HL-60 (cell line): ENCODE data around the gene MLLT6.
A peak's percentile ranks its signal among the peaks of the same experiment; 100 is the strongest.

ENCODE experiments used
- DNase-seq, 2 experiments: peaks; one replicate each; pipeline ENCODE4 v3.0.0-alpha.2; 2010 to 2020; ENCODE audit warnings: low read depth in 1 of 2, low spot score in 1 of 2
- H3K27ac ChIP-seq: fragments of 250-450 bp; sonication (Bioruptor Pico); replicated peaks from 2 replicates; pipeline ENCODE4 v1.5.1; 2020; ENCODE audit warnings: mild to moderate bottlenecking, moderate library complexity
- H3K27me3 ChIP-seq: fragments of 250-450 bp; sonication (Bioruptor Pico); 2 replicates; pipeline ENCODE4 v1.5.1; 2021; ENCODE audit warnings: mild to moderate bottlenecking, moderate library complexity; ENCODE audit not compliant: insufficient read depth, poor library complexity, severe bottlenecking
- H3K4me3 ChIP-seq: replicated peaks from 2 replicates; pipeline ENCODE4 v1.5.1; 2011; ENCODE audit warnings: mild to moderate bottlenecking, control low read depth, low read length; ENCODE audit not compliant: insufficient read depth
- GABPA ChIP-seq: IDR thresholded peaks from 2 replicates; pipeline ENCODE4 v1.6.1; 2012; ENCODE audit warnings: low read depth
- POLR2AphosphoS5 ChIP-seq: IDR thresholded peaks from 2 replicates; pipeline ENCODE4 v1.6.1; 2012; ENCODE audit warnings: low read depth
- REST ChIP-seq: IDR thresholded peaks from 2 replicates; pipeline ENCODE4 v1.6.1; 2012; ENCODE audit warnings: low read depth; ENCODE audit not compliant: insufficient replicate concordance
- SPI1 ChIP-seq: IDR thresholded peaks from 2 replicates; pipeline ENCODE4 v1.6.1; 2012; ENCODE audit warnings: low read depth, mild to moderate bottlenecking, borderline replicate concordance
- TF ChIP-seq, protein P1 (sequence below): IDR thresholded peaks from one replicate; pipeline ENCODE4 v1.5.1; 2011; ENCODE audit warnings: low read length, control low read depth, inconsistent platforms; ENCODE audit not compliant: insufficient read depth

Gene MLLT6

DNA sequence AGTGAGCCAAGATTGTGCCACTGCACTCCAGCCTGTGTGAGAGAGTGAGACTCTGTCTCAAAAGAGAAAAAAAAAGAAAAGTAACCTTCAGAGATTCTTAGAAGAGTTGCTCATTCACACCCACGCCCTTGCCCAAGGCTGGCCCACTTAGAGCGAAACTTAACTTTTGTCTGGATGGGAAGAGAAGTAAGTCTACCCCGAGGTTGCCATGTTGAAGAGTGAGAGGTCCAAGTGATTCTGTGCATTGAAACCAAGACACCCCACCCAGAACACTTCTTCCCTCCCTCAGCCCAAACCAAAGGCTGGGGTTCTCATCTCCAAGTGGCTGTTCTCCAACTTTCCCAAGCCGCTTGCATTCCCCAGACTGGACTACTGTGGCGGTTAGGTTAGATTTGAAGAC is 22.7 kb downstream of the MLLT6 start:
- no peaks in the 10 kb centered on the region for H3K27me3 ChIP-seq

DNA sequence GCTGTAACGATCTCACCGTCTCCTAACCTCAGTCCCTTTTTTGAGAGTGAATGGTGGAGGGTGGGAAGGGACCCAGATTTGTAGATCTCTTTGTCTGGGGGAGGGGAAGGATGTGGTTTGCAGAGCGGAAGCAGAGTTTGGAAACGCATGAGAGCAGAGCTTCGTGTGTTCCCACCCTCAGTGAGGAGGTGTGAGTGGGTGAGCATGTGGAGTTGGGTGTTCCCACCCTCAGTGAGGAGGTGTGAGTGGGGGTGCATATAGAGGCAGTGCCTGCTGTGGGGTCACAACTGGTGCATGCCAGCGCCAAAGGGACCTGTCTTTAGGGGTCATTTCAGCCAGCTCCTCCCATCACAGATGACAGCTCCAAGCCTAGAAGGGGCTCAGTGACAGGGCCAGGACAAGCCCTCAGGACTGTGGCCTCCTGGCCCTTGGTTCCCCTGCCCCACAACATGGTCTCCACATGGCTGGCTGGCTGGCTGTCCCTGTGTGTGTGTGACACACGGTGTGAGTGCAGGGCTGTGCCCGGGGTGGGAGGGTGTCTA is 23.3 kb downstream of the MLLT6 start:
- TF ChIP-seq SPI1 (peak; percentile 34; the same call in 1 of the 2 replicates), GABPA (peak; percentile 65), POLR2AphosphoS5 (peak; percentile 71), REST (no peak)
- TF ChIP-seq, protein P1, sequence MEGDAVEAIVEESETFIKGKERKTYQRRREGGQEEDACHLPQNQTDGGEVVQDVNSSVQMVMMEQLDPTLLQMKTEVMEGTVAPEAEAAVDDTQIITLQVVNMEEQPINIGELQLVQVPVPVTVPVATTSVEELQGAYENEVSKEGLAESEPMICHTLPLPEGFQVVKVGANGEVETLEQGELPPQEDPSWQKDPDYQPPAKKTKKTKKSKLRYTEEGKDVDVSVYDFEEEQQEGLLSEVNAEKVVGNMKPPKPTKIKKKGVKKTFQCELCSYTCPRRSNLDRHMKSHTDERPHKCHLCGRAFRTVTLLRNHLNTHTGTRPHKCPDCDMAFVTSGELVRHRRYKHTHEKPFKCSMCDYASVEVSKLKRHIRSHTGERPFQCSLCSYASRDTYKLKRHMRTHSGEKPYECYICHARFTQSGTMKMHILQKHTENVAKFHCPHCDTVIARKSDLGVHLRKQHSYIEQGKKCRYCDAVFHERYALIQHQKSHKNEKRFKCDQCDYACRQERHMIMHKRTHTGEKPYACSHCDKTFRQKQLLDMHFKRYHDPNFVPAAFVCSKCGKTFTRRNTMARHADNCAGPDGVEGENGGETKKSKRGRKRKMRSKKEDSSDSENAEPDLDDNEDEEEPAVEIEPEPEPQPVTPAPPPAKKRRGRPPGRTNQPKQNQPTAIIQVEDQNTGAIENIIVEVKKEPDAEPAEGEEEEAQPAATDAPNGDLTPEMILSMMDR: no peak

More for the DNA sequence above, 22.7 kb downstream of the MLLT6 start:
- Histone ChIP-seq H3K27ac (no peak overlapping the region), H3K4me3 (no peak overlapping the region)
- no peak for TF ChIP-seq SPI1
- TF ChIP-seq REST: no peak
- no peak for TF ChIP-seq GABPA
- no peak for TF ChIP-seq POLR2AphosphoS5
- TF ChIP-seq, protein P1: no peak
- no peak for DNase-seq

DNA sequence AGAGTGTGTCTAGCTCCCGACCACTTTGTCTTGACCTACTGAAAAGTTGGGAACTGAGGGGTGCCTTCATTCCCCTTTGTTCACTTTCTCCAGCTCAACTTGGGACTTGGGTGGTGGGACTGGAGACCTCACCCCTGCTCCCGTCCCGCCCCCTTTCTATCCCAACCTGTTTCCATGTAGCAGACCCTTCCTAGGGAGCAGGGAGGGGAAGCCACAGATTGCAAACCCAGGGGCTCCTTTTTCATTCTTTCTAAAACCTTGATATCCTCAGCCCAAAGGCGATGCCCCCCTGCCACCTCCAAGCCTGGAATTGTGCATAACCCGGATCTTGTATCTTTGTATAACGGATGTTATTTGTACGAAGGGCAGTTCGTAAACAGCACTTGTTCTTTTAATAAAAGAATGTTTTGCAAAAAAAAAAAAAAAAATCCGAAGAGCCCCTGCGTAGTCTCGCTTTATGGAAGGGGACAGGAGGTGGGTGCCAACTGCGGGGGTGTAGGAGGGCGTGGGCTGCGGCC is 24.4 kb downstream of the MLLT6 start:
- H3K27ac ChIP-seq: peak overlapping the region; percentile 62
- H3K4me3 ChIP-seq: peak overlapping the region; percentile 46
- DNase-seq: no peak
- H3K27me3 ChIP-seq: no peaks in the 10 kb centered on the region
- TF ChIP-seq POLR2AphosphoS5 (no peak), GABPA (no peak), SPI1 (no peak), REST (no peak)
- TF ChIP-seq, protein P1: no peak

More for the DNA sequence above, 23.3 kb downstream of the MLLT6 start:
- Histone ChIP-seq H3K27ac (no peak overlapping the region), H3K4me3 (no peak overlapping the region), H3K27me3 (no peaks in the 10 kb centered on the region)
- peak in 1 of 2 experiments; percentile 81 for DNase-seq
